SU-DHL-6 (cell line): ENCODE results near the gene TOR4A.

Experiments
- H2AFZ ChIP-seq: fragments of 200-600 bp; sonication (generic); 2 replicates; pipeline ENCODE4 v1.6.1; 2014; ENCODE audit warnings: low read depth, mild to moderate bottlenecking, moderate library complexity, mixed read lengths, antibody characterized with exemption, low read length; ENCODE audit not compliant: severe bottlenecking
- H3F3A ChIP-seq: fragments of 200-600 bp; shearing (Covaris generic); 2 replicates; pipeline ENCODE4 v1.6.0; 2016; ENCODE audit warnings: antibody characterized with exemption, mild to moderate bottlenecking; ENCODE audit not compliant: insufficient read depth
- H3K27ac ChIP-seq: fragments of 200-600 bp; sonication (generic); 2 replicates; pipeline ENCODE4 v1.5.1; 2016; ENCODE audit warnings: low read depth, mild to moderate bottlenecking, low read length, moderate library complexity, mixed read lengths
- H3K27me3 ChIP-seq: fragments of 200-600 bp; sonication (generic), shearing (Covaris generic); 2 replicates; pipeline ENCODE4 v1.6.0; 2014; ENCODE audit warnings: mild to moderate bottlenecking, low read length
- H3K36me3 ChIP-seq: fragments of 200-600 bp; sonication (generic); 2 replicates; pipeline ENCODE4 v1.6.1; 2014; ENCODE audit warnings: mild to moderate bottlenecking, low read length, mixed read lengths
- H3K4me2 ChIP-seq: fragments of 300-600, 200-600 bp; shearing (Covaris generic), sonication (generic); 2 replicates; pipeline ENCODE4 v1.6.0; 2014; ENCODE audit warnings: low read length, low read depth, mild to moderate bottlenecking; ENCODE audit not compliant: poor library complexity, severe bottlenecking
- H3K4me3 ChIP-seq: fragments of 200-600 bp; sonication (generic); 2 replicates; pipeline ENCODE4 v1.5.1; 2014; ENCODE audit warnings: antibody characterized with exemption, low read length, mild to moderate bottlenecking, mixed read lengths; ENCODE audit not compliant: insufficient read depth, poor library complexity, severe bottlenecking
- H3K79me2 ChIP-seq: fragments of 200-600 bp; sonication (generic); 2 replicates; pipeline ENCODE4 v1.6.1; 2014; ENCODE audit warnings: mild to moderate bottlenecking, low read length, moderate library complexity; ENCODE audit not compliant: insufficient read depth
- H3K9ac ChIP-seq: fragments of 200-600 bp; sonication (generic); 2 replicates; pipeline ENCODE4 v1.7.0; 2014; ENCODE audit warnings: mild to moderate bottlenecking, low read length
- H3K9me2 ChIP-seq: fragments of 200-600 bp; sonication (generic); replicated peaks from 2 replicates; pipeline ENCODE4 v1.6.1; 2014; ENCODE audit warnings: low read length; ENCODE audit not compliant: insufficient read depth
- H3K9me3 ChIP-seq: fragments of 200-600 bp; sonication (generic); 2 replicates; pipeline ENCODE4 v1.6.1; 2014; ENCODE audit warnings: low read length, mixed read lengths; ENCODE audit not compliant: insufficient read depth
- H4K20me1 ChIP-seq: fragments of 200-600 bp; sonication (generic); 2 replicates; pipeline ENCODE4 v1.6.1; 2014; ENCODE audit warnings: low read depth, mild to moderate bottlenecking, antibody characterized with exemption, low read length, moderate library complexity, mixed read lengths
- EZH2phosphoT487 ChIP-seq: fragments of 200-600 bp; sonication (generic), shearing (Covaris generic); conservative IDR thresholded peaks from 2 replicates; pipeline ENCODE4 v1.6.1; 2018; ENCODE audit warnings: mild to moderate bottlenecking, antibody characterized with exemption, low read length, moderate library complexity, mixed read lengths
- TF ChIP-seq, protein P1 (sequence below): fragments of 200-600 bp; sonication (generic); IDR thresholded peaks from one replicate; pipeline ENCODE4 v1.5.1; 2017; ENCODE audit warnings: antibody characterized with exemption, mild to moderate bottlenecking, low read length, moderate library complexity; ENCODE audit not compliant: insufficient read depth, poor library complexity, severe bottlenecking

TOR4A gene

DNA sequence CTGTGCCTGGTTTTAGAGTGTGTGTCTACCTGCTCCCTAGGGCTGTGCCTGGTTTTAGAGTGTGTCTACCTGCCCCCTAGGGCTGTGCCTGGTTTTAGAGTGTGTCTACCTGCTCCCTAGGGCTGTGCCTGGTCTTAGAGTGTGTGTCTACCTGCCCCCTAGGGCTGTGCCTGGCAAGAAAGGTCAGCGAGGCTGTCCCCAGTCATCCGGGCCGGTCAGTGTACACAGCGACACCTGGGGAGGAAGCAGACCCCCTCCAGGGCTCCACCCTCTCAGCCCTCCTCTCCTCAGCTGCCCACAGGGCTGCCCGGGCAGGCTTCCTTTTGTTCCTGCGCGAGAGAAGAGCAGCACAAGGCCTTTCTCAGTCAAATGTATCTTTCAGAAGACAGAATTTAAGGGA, 20.4 kb downstream of the TOR4A start:
- H3F3A ChIP-seq = 0 out of 2 replicates have a peak, but pooled peaks cover 2% of the 10 kb centered on the region
- no peaks in the 10 kb centered on the region for H3K9me2 ChIP-seq
- no peak overlapping the region for H3K27ac ChIP-seq
- no peak overlapping the region for H2AFZ ChIP-seq
- H3K79me2 ChIP-seq = no peaks in the 10 kb centered on the region
- H3K27me3 ChIP-seq = no peaks in the 10 kb centered on the region
- H3K4me2 ChIP-seq = no peak overlapping the region
- H4K20me1 ChIP-seq = no peaks in the 10 kb centered on the region
- no peak for TF ChIP-seq EZH2phosphoT487
- TF ChIP-seq, protein P1, sequence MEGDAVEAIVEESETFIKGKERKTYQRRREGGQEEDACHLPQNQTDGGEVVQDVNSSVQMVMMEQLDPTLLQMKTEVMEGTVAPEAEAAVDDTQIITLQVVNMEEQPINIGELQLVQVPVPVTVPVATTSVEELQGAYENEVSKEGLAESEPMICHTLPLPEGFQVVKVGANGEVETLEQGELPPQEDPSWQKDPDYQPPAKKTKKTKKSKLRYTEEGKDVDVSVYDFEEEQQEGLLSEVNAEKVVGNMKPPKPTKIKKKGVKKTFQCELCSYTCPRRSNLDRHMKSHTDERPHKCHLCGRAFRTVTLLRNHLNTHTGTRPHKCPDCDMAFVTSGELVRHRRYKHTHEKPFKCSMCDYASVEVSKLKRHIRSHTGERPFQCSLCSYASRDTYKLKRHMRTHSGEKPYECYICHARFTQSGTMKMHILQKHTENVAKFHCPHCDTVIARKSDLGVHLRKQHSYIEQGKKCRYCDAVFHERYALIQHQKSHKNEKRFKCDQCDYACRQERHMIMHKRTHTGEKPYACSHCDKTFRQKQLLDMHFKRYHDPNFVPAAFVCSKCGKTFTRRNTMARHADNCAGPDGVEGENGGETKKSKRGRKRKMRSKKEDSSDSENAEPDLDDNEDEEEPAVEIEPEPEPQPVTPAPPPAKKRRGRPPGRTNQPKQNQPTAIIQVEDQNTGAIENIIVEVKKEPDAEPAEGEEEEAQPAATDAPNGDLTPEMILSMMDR = no peak
- no peaks in the 10 kb centered on the region for H3K9me3 ChIP-seq
- H3K9ac ChIP-seq = no peak overlapping the region
- no peaks in the 10 kb centered on the region for H3K36me3 ChIP-seq
- no peak overlapping the region for H3K4me3 ChIP-seq

DNA sequence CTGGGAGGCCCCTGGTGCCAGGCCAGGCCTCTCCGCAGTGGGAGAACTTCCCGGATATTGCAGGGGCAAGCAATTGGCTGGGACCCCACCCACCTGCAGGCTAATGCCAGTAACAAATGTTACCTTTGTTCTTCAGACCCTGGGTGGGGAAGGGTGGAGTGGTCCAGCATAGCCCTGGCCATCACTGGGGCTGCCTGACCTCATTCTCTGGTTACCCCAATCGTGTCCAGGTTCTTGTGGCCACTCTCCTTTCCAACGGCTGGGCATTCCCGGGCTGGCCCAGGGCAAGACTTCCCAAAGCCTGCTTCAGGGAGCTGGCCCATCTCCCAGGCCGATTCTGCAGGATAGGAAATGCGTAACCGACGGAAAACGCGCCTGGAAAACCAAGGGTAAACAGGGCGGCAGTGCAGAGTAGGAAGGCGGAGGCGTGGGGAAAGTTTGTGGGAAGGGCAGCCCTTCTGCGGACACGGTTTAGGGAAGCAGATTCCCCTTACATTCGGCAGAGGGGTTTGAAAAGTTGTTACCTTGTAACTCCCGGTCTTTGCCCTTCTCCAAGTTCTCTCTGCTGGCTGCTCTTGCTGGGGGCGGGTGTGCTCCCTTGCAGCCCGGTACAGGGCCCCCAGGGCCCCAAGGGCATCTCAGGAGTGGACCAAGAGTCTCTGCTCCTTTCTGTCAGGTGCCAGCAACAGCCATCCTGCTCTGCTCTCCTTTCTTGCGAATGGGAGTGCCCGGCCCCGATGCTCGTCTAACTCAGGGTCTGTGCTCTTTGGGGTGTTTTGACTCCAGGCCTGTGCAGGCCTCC, 21.1 kb downstream of the TOR4A start:
- no peak overlapping the region for H3K27ac ChIP-seq
- H3K4me2 ChIP-seq = no peak overlapping the region
- TF ChIP-seq, protein P1 = no peak
- no peak for TF ChIP-seq EZH2phosphoT487

GRCh38 chr9:137299203-137299565, 21.7 kb downstream of the TOR4A start:
- H3F3A ChIP-seq = 0 out of 2 replicates have a peak, but pooled peaks cover 2% of the 10 kb centered on the region
- H3K9me2 ChIP-seq = no peaks in the 10 kb centered on the region
- H2AFZ ChIP-seq = no peak overlapping the region
- H3K79me2 ChIP-seq = no peaks in the 10 kb centered on the region
- H3K9ac ChIP-seq = no peak overlapping the region
- H3K4me2 ChIP-seq = no peak overlapping the region
- no peaks in the 10 kb centered on the region for H3K36me3 ChIP-seq
- H3K4me3 ChIP-seq = no peak overlapping the region
- no peaks in the 10 kb centered on the region for H4K20me1 ChIP-seq
- H3K27me3 ChIP-seq = no peaks in the 10 kb centered on the region
- no peaks in the 10 kb centered on the region for H3K9me3 ChIP-seq
- TF ChIP-seq, protein P1 = no peak
- no peak for TF ChIP-seq EZH2phosphoT487
- H3K27ac ChIP-seq = no peak overlapping the region

More for the DNA sequence above, 21.1 kb downstream of the TOR4A start:
- H2AFZ ChIP-seq = no peak overlapping the region
- H3K79me2 ChIP-seq = no peaks in the 10 kb centered on the region
- no peaks in the 10 kb centered on the region for H3K27me3 ChIP-seq
- 0 out of 2 replicates have a peak, but pooled peaks cover 2% of the 10 kb centered on the region for H3F3A ChIP-seq
- no peak overlapping the region for H3K9ac ChIP-seq
- no peak overlapping the region for H3K4me3 ChIP-seq
- H3K9me2 ChIP-seq = no peaks in the 10 kb centered on the region
- no peaks in the 10 kb centered on the region for H3K36me3 ChIP-seq
- no peaks in the 10 kb centered on the region for H4K20me1 ChIP-seq
- no peaks in the 10 kb centered on the region for H3K9me3 ChIP-seq
